ENCODE results near the gene ZSCAN12. TPM values are rescaled to one million over a fixed set of nuclear protein-coding genes. Genes with fewer than 3 reads are reported as not detected.

Gene ZSCAN12
- total and polyA plus RNA-seq, 10 of the 15 experiments (the other 5 are each of a cell fraction or from before 2014, with no cell fraction given): 1.2 to 12.2 (median 7.4) TPM

- no TSS peak for BruUV-seq (replicated peaks)
- Histone ChIP-seq H3K27me3 (replicated peaks in 1 of 2; ENCODE audit: control insufficient read depth in 2 of 2, insufficient read depth in 2 of 2, low read length in 1 of 2) (no peaks in the 10 kb centered on the region), H2AFZ (ENCODE audit: control insufficient read depth, low read depth, low read length) (no peak overlapping the region), H3K9ac (ENCODE audit: control insufficient read depth, insufficient read depth, low read length) (no peak overlapping the region), H4K20me1 (ENCODE audit: control insufficient read depth, insufficient read depth) (no peaks in the 10 kb centered on the region), H3K4me3 (no peak overlapping the region), H3K79me2 (ENCODE audit: control insufficient read depth, insufficient read depth, low read length) (no peaks in the 10 kb centered on the region), H3K27ac (ENCODE audit: control insufficient read depth, insufficient read depth) (no peak overlapping the region), H3K9me3 (replicated peaks; ENCODE audit: control insufficient read depth, insufficient read depth, low read length) (peaks cover 1% of the 10 kb centered on the region), H3K36me3 (ENCODE audit: control insufficient read depth in 2 of 2, insufficient read depth in 2 of 2, low read length in 1 of 2) (peaks cover 0 to 16% of the 10 kb centered on the region in 2 experiments; a peak in 3 of 4 replicates), H3K4me2 (ENCODE audit: control insufficient read depth, insufficient read depth) (no peak overlapping the region), H3K4me1 (ENCODE audit: control insufficient read depth, insufficient read depth, low read length) (no peaks in the 10 kb centered on the region)
- ChIA-PET POLR2A (interaction anchor here (0.7 kb wide), 1 partner anchor 18 kb away, joined by 4 read pairs; no protein-coding TSS in a partner anchor), RAD21 (ENCODE audit: unreplicated experiment) (interaction anchor here (1.1 kb wide), 1 partner anchor 28 kb away, joined by 3 read pairs; no protein-coding TSS in a partner anchor), SMC1A (ENCODE audit: uncharacterized antibody, unreplicated experiment) (interaction anchor here (1.1 kb wide), 1 partner anchor 16 kb away, joined by 3 read pairs; no protein-coding TSS in a partner anchor), CTCF (interaction anchor here (1.3 kb wide), 1 partner anchor 9 kb away, joined by 3 read pairs; no protein-coding TSS in a partner anchor)
- no peak for ATAC-seq
- TF ChIP-seq HSF1 (IDR thresholded peaks at IDR 0.05; ENCODE audit: low read depth, low read length): no peak
- FAIRE-seq: no peak
- in situ Hi-C loops (cut with MboI) (no loop called here), intact Hi-C loops (cut with micrococcal nuclease; ENCODE audit: unreplicated experiment) (no loop called here)
- DNase-seq (ENCODE audit: low read depth, low spot score): no peak
- 94% methylated on average over 2 of the region's 2 CpGs for WGBS (ENCODE audit: insufficient coverage, insufficient replicate concordance, low lambda C conversion rate, missing lambda C conversion rate)
Observed at GRCh38 chr6:28380381-28380780, 19.2 kb downstream of the ZSCAN12 start.

GRCh38 chr6:28378644-28379043 is 20.9 kb downstream of the ZSCAN12 start:
- Histone ChIP-seq H3K36me3 (ENCODE audit: control insufficient read depth in 2 of 2, insufficient read depth in 2 of 2, low read length in 1 of 2) (peaks cover 0 to 12% of the 10 kb centered on the region in 2 experiments; a peak in 3 of 4 replicates), H3K27ac (ENCODE audit: control insufficient read depth, insufficient read depth) (no peak overlapping the region), H3K4me2 (ENCODE audit: control insufficient read depth, insufficient read depth) (no peak overlapping the region), H3K9me3 (replicated peaks; ENCODE audit: control insufficient read depth, insufficient read depth, low read length) (peaks cover 1% of the 10 kb centered on the region), H3K27me3 (replicated peaks in 1 of 2; ENCODE audit: control insufficient read depth in 2 of 2, insufficient read depth in 2 of 2, low read length in 1 of 2) (no peaks in the 10 kb centered on the region), H2AFZ (ENCODE audit: control insufficient read depth, low read depth, low read length) (no peak overlapping the region), H3K9ac (ENCODE audit: control insufficient read depth, insufficient read depth, low read length) (no peak overlapping the region), H4K20me1 (ENCODE audit: control insufficient read depth, insufficient read depth) (no peaks in the 10 kb centered on the region), H3K79me2 (ENCODE audit: control insufficient read depth, insufficient read depth, low read length) (no peaks in the 10 kb centered on the region), H3K4me3 (no peak overlapping the region), H3K4me1 (ENCODE audit: control insufficient read depth, insufficient read depth, low read length) (no peaks in the 10 kb centered on the region)
- no TSS peak for BruUV-seq (replicated peaks)
- intact Hi-C loops (cut with micrococcal nuclease; ENCODE audit: unreplicated experiment) (no loop called here), in situ Hi-C loops (cut with MboI) (no loop called here)
- DNase-seq (ENCODE audit: low read depth, low spot score) (no peak), FAIRE-seq (no peak), ATAC-seq (no peak)
- ChIA-PET RAD21 (ENCODE audit: unreplicated experiment) (no interaction called here), CTCF (interaction anchor here (1.0 to 2.6 kb wide), 2 partner anchors 23 to 24 kb away, joined by 3 to 7 read pairs; no protein-coding TSS in a partner anchor), POLR2A (no interaction called here), SMC1A (ENCODE audit: uncharacterized antibody, unreplicated experiment) (no interaction called here)
- TF ChIP-seq IRF3 (IDR thresholded peaks at IDR 0.05) (no peak), LARP7 (IDR thresholded peaks at IDR 0.05) (no peak)

Measured in GM12878 (cell line).